GM19238 (cell line): ENCODE data around the gene IFT27.
"Not testable (repeated sequence)": the region's sequence is repeated elsewhere in the genome, so short reads cannot be mapped to it uniquely, and the experiment has no call there.

ENCODE experiments used
- DNase-seq: peaks from one replicate; pipeline ENCODE4 v3.0.0; 2011; ENCODE audit warnings: low spot score; ENCODE audit not compliant: insufficient read length

The IFT27 gene

GRCh38 chr22:36744413-36744765 lies 31.5 kb downstream of the IFT27 start:
- DNase-seq: no peak

DNA sequence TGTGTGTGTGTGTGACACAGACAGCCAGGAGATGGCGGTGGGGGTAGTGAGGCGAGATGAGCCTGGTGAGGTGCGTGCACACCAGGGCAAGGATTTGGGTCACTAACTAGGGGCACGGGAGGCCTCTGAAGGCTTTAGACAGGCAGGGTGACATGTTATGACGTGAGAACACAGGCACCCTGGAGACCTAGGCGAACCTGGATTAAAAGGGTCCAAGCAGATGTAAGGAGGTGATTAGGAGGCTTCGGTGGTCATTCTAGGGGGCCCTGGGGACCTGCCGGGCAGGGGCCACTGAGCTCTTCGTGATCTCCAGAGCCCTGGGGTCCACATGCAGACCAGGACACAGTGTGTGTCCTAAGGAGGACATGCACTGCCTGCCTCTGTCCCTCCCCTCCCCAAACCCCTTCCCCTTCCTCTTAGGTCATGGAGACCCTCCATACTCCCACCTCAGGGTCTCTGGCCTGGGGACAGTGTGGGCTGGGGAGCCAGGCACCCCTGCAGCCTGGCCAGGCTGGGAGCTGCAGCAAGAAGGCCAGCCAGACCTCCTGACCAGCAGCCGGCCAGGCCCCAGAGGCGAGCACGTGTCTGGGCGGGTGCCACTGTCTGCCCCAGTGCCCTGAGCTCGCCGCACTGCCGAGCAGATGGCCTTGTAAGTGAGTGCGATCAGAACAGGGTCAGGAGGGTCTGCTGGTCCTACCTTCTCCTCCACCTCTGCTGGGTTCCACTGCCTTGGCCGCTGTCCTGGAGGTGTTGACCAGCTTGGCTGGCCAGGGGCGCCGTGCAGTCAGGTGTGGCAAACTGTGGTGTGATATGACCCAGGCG lies 32.1 kb downstream of the IFT27 start:
- no peak for DNase-seq

DNA sequence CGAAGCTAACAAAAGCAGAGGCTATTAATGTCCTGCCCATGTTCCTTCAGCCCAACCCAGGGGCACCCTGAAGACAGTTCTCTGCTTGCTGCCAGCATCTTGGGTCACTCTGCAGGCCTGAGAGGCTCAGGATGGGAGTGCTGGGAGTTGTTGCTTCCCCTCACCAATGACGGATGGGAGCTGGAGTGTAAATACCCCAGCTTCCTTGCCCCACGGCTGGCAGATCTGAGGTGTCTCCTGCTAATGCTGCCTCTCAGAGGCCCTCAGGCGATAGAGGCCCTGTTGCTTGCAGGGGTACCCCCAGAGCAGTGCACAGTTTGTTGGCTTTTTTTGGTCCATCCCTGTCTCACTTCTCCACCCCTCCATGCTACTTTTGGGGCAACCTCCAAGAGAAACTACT lies 32.9 kb downstream of the IFT27 start:
- DNase-seq: no peak

DNA sequence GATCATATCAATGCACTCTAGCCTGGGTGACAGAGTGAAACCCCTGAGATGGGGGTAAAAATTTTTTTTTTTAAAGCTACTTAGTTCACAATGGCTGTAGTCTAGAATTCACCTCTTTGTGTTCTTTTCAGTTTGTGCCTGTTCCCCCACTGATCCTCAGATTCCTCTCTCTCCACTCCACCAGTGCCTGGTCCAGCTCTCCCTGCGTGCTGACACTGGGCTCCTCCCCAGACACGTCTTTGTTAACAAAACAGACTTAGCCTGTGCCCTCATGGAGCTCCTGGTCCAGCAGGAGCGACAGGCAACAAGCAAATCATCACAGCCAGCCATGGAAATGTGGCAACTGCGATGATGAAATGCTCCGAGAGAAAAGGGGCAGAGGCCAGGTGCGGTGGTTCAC lies 34.0 kb downstream of the IFT27 start:
- no peak for DNase-seq

GRCh38 chr22:36741204-36741793 lies 34.6 kb downstream of the IFT27 start:
- peak; percentile 19 for DNase-seq

DNA sequence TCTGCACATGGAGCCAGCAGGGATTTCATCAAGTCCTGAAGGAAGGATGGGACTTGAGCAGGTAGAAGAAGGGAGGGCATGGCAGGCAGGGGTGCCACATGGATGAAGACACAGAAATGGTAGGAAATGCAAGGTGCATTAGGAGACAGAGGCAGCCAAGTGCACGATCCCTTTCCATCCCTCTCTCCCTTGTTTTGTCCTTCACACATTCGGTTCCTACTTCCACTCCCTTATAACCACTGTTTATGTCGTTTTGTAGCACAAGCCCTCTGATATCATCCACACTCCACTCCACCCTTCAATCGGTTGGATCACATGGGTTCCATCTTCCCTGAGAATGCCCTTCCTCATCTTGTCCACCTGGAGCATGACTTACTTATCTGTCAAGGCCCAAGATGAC lies 35.2 kb downstream of the IFT27 start:
- DNase-seq: no peak

DNA sequence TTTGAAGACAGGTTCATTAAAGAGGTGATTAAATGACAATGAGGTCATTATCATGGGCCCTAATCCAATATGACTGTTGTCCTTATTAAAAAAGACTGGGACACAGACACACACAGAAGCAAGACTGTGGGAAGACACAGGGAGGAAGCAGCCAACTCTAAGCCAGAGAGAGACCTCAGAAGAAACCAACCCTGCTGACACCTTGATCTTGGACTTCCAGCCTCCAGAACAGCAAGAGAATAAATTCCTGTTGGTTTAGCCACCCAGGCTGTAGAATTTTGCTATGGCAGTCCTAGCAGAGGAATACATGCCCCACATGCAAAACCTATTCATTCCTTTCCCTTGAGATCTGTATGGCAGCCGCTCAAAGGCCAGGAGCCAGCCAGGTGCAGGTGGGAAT lies 36.7 kb downstream of the IFT27 start:
- DNase-seq: no peak

- no peak for DNase-seq
Observed at GRCh38 chr22:36738416-36739020, 37.4 kb downstream of the IFT27 start.

DNA sequence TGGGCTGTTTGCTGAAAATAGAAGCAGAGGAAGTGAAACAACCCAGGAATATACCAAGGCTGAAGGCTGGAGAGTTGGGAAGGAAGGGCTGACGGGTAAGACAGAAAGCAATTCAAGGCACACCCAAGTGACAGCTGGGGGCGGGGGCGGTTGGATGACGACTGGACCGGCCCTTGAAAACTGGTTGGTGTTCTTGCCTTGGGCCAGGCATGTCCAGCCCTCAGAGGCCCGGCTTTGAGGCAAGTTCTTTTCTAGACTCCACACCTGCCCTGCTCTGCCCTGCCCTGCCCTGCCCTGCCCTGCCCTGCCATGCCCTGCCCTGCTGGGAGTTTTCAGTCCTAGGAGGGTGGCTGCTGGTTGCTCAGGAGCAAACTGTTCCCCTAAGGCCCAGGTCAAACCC lies 38.1 kb downstream of the IFT27 start:
- DNase-seq: no peak

GRCh38 chr22:36736701-36737320 lies 39.1 kb downstream of the IFT27 start:
- DNase-seq: no peak

GRCh38 chr22:36734171-36735058 lies 41.5 kb downstream of the IFT27 start:
- DNase-seq: no peak

GRCh38 chr22:36733271-36733670 lies 42.6 kb downstream of the IFT27 start:
- no peak for DNase-seq

- no peak for DNase-seq
Observed at GRCh38 chr22:36732609-36733008, 43.3 kb downstream of the IFT27 start.

DNA sequence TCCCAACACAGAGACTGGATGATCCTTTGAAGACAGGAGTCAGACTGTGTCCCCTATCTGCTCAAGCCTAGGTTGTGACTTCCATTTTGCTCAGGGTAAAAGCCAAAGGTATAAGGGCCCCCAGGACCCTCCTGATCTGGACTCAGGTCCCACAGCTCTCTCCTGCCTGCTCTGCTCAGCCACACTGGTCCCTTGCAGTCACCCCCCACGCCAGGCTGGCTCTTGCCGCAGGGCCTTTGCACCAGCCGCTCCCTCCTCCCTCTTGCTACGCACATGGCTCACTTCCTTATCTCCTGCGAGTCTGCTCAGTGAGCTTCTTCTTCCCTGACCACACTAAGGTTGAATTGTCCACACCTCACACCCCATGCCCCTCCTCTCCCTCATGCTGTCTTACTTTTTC lies 44.0 kb downstream of the IFT27 start:
- no peak for DNase-seq

GRCh38 chr22:36731321-36731720 lies 44.6 kb downstream of the IFT27 start:
- DNase-seq: not testable (repeated sequence)

GRCh38 chr22:36730176-36730858 lies 45.6 kb downstream of the IFT27 start:
- DNase-seq: no peak

DNA sequence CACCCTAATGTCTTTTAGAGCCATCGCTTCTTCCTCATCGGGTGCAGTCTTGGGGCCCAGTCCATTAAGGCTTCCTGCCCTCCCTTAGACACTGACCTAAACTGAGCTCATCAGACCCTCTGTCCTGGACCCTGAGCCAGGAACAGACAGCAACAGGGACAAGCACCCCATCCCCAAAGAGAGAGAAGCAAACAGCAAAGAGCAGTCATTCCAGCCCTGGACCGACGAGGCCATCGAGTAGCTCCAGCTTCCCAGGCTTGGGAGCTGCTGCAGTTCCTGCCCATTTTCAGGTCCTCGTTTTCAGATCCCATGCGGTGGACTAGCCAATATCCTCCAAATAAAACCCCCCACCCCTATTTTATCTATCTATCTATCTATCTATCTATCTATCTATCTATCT lies 46.6 kb downstream of the IFT27 start:
- DNase-seq: no peak

GRCh38 chr22:36728505-36728904 lies 47.4 kb downstream of the IFT27 start:
- no peak for DNase-seq

DNA sequence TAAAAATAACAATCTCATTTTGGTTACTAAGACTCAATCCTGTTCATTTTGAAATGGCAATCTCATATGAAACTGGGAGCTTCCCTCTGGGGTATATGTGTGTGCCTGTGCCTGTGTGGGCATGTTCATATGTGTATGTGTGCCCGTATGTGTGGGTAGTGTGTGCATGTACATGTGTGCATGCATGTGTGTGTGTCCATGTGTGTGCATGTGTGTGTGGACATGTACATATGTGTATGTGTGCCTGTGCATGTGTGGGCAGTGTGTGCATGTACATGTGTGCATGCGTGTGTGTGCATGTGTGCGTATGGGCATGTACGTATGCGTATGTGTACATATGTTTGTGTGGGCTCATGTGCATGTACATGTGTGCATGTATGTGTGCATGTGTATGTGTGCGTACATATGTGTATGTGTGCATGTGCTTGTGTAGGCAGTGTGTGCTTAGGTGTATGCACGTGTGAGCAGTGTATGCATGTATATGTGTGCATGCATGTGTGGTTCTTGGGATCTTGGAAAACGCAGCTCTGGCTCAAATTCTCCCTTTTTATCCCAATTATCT lies 47.9 kb downstream of the IFT27 start:
- DNase-seq: no peak

GRCh38 chr22:36727110-36727509 lies 48.8 kb downstream of the IFT27 start:
- no peak for DNase-seq

GRCh38 chr22:36726007-36726380 lies 49.9 kb downstream of the IFT27 start:
- DNase-seq: no peak
